ENCODE results near the gene PER3.

PER3 gene

GRCh38 chr1:7846656-7847055 lies 62.6 kb downstream of the PER3 start:
- no peak overlapping the region for H3K9ac ChIP-seq (ENCODE audit: low read length)
- TF ChIP-seq CTCF (IDR thresholded peaks at IDR 0.05; ENCODE audit: low read length): no peak
- TF ChIP-seq EZH2 (optimal IDR thresholded peaks at IDR 0.05; ENCODE audit: low read depth, low read length): no peak
- TF ChIP-seq EZH2phosphoT487 (IDR thresholded peaks at IDR 0.05; ENCODE audit: low read length): no peak

GRCh38 chr1:7847599-7847998 lies 63.5 kb downstream of the PER3 start:
- no peak for DNase-seq
- no peak for TF ChIP-seq CTCF (IDR thresholded peaks at IDR 0.05; ENCODE audit: low read length)
- no peak for TF ChIP-seq EZH2 (optimal IDR thresholded peaks at IDR 0.05; ENCODE audit: low read depth, low read length)
- TF ChIP-seq EZH2phosphoT487 (IDR thresholded peaks at IDR 0.05; ENCODE audit: low read length): no peak
- Histone ChIP-seq H3K27me3 (replicated peaks; ENCODE audit: insufficient read depth, low read length) (peaks cover 19% of the 10 kb centered on the region; the same call in 1 of the 2 replicates), H3K4me2 (ENCODE audit: low read depth, low read length) (no peak overlapping the region), H3K36me3 (replicated peaks; ENCODE audit: insufficient read depth, low read length) (no peaks in the 10 kb centered on the region), H4K20me1 (ENCODE audit: insufficient read depth, low read length) (no peaks in the 10 kb centered on the region), H3K9ac (ENCODE audit: low read length) (no peak overlapping the region), H3K27ac (ENCODE audit: low read length) (no peak overlapping the region), H3K4me1 (ENCODE audit: low read length) (peaks cover 10% of the 10 kb centered on the region), H3K4me3 (ENCODE audit: low read length) (no peak overlapping the region), H2AFZ (ENCODE audit: low read length) (no peak overlapping the region), H3K9me3 (replicated peaks; ENCODE audit: insufficient read depth, low read length) (no peaks in the 10 kb centered on the region), H3K9me2 (replicated peaks; ENCODE audit: insufficient read depth, low read length) (no peaks in the 10 kb centered on the region), H3F3A (ENCODE audit: insufficient read depth, low read length) (0 out of 2 replicates have a peak, but pooled peaks cover 6% of the 10 kb centered on the region), H3K79me2 (ENCODE audit: low read length) (no peaks in the 10 kb centered on the region)

More at GRCh38 chr1:7846656-7847055, 62.6 kb downstream of the PER3 start:
- Histone ChIP-seq H3K79me2 (ENCODE audit: low read length) (no peaks in the 10 kb centered on the region), H3K4me1 (ENCODE audit: low read length) (peaks cover 15% of the 10 kb centered on the region), H3K36me3 (replicated peaks; ENCODE audit: insufficient read depth, low read length) (no peaks in the 10 kb centered on the region), H3K27me3 (replicated peaks; ENCODE audit: insufficient read depth, low read length) (peaks cover 16% of the 10 kb centered on the region; the same call in 1 of the 2 replicates), H2AFZ (ENCODE audit: low read length) (no peak overlapping the region), H4K20me1 (ENCODE audit: insufficient read depth, low read length) (no peaks in the 10 kb centered on the region), H3K9me3 (replicated peaks; ENCODE audit: insufficient read depth, low read length) (no peaks in the 10 kb centered on the region), H3F3A (ENCODE audit: insufficient read depth, low read length) (0 out of 2 replicates have a peak, but pooled peaks cover 6% of the 10 kb centered on the region), H3K9me2 (replicated peaks; ENCODE audit: insufficient read depth, low read length) (no peaks in the 10 kb centered on the region), H3K4me2 (ENCODE audit: low read depth, low read length) (no peak overlapping the region), H3K27ac (ENCODE audit: low read length) (no peak overlapping the region), H3K4me3 (ENCODE audit: low read length) (no peak overlapping the region)
- no peak for DNase-seq

- no peak overlapping the region for H3K9ac ChIP-seq (ENCODE audit: low read length)
- peaks cover 24% of the 10 kb centered on the region; the same call in 1 of the 2 replicates for H3K27me3 ChIP-seq (replicated peaks; ENCODE audit: insufficient read depth, low read length)
- TF ChIP-seq EZH2phosphoT487 (IDR thresholded peaks at IDR 0.05; ENCODE audit: low read length) (no peak), CTCF (IDR thresholded peaks at IDR 0.05; ENCODE audit: low read length) (no peak), EZH2 (optimal IDR thresholded peaks at IDR 0.05; ENCODE audit: low read depth, low read length) (no peak)
- no peak overlapping the region for H3K4me3 ChIP-seq (ENCODE audit: low read length)
- H3K4me2 ChIP-seq (ENCODE audit: low read depth, low read length): no peak overlapping the region
- DNase-seq: no peak
- no peaks in the 10 kb centered on the region for H3K4me1 ChIP-seq (ENCODE audit: low read length)
- no peaks in the 10 kb centered on the region for H3K9me2 ChIP-seq (replicated peaks; ENCODE audit: insufficient read depth, low read length)
- H3K79me2 ChIP-seq (ENCODE audit: low read length): no peaks in the 10 kb centered on the region
- H3K36me3 ChIP-seq (replicated peaks; ENCODE audit: insufficient read depth, low read length): no peaks in the 10 kb centered on the region
- H2AFZ ChIP-seq (ENCODE audit: low read length): no peak overlapping the region
- H4K20me1 ChIP-seq (ENCODE audit: insufficient read depth, low read length): no peaks in the 10 kb centered on the region
- no peak overlapping the region for H3K27ac ChIP-seq (ENCODE audit: low read length)
- no peaks in the 10 kb centered on the region for H3F3A ChIP-seq (ENCODE audit: insufficient read depth, low read length)
- H3K9me3 ChIP-seq (replicated peaks; ENCODE audit: insufficient read depth, low read length): no peaks in the 10 kb centered on the region
Measured at GRCh38 chr1:7850786-7851185, 66.7 kb downstream of the PER3 start.

Data from MM.1S (cell line).